RPMI7951 (cell line): Measurements from ENCODE around the gene DSG3. TPM values are rescaled to one million over a fixed set of nuclear protein-coding genes. Genes with fewer than 3 reads are reported as not detected.

ENCODE experiments used
- DNase-seq: peaks from one replicate; pipeline ENCODE4 v3.0.0-alpha.2; 2012; ENCODE audit warnings: low read depth
- total RNA-seq: library from RNA; depleted of rRNA; stranded (reverse); fragments of >200 nt; shearing (Covaris generic); gene quantifications from 2 replicates; pipeline ENCODE4 v1.2.3, GENCODE V29; 2014; rRNA removed

The DSG3 gene
- not detected in 2 replicates for total RNA-seq

GRCh38 chr18:31447530-31448191, at the start of gene DSG3:
Gene DSG3, plus strand, starts transcription at chr18:31447741. Its CDS starts 137 bp downstream, at chr18:31447878.
- DNase-seq = no peak

GRCh38 chr18:31398191-31398590, 49.4 kb upstream of the DSG3 start:
- no peak for DNase-seq

GRCh38 chr18:31399306-31400032, 48.1 kb upstream of the DSG3 start:
- no peak for DNase-seq

- DNase-seq = no peak
Observed at GRCh38 chr18:31401156-31402025, 46.1 kb upstream of the DSG3 start.

- no peak for DNase-seq
Observed at GRCh38 chr18:31402026-31402373, 45.5 kb upstream of the DSG3 start.

- DNase-seq = no peak
Observed at GRCh38 chr18:31403409-31403808, 44.1 kb upstream of the DSG3 start.

- DNase-seq = no peak
Observed at GRCh38 chr18:31407649-31408048, 39.9 kb upstream of the DSG3 start.

- no peak for DNase-seq
Observed at GRCh38 chr18:31409276-31409675, 38.3 kb upstream of the DSG3 start.

GRCh38 chr18:31410716-31411483, 36.6 kb upstream of the DSG3 start:
- no peak for DNase-seq

GRCh38 chr18:31413137-31413536, 34.4 kb upstream of the DSG3 start:
- DNase-seq = no peak

- DNase-seq = no peak
Observed at GRCh38 chr18:31417850-31418249, 29.7 kb upstream of the DSG3 start.

GRCh38 chr18:31419457-31419932, 28.0 kb upstream of the DSG3 start:
- no peak for DNase-seq

- DNase-seq = no peak
Observed at GRCh38 chr18:31420032-31420431, 27.5 kb upstream of the DSG3 start.

- no peak for DNase-seq
Observed at GRCh38 chr18:31420524-31420923, 27.0 kb upstream of the DSG3 start.

GRCh38 chr18:31424383-31424988, 23.1 kb upstream of the DSG3 start:
- DNase-seq = no peak

GRCh38 chr18:31426021-31426420, 21.5 kb upstream of the DSG3 start:
- no peak for DNase-seq

- no peak for DNase-seq
Observed at GRCh38 chr18:31426871-31427406, 20.6 kb upstream of the DSG3 start.

GRCh38 chr18:31428211-31428610, 19.3 kb upstream of the DSG3 start:
- DNase-seq = no peak

GRCh38 chr18:31429623-31430022, 17.9 kb upstream of the DSG3 start:
- DNase-seq = no peak

GRCh38 chr18:31430072-31430471, 17.5 kb upstream of the DSG3 start:
- DNase-seq = no peak

GRCh38 chr18:31430554-31430953, 17.0 kb upstream of the DSG3 start:
- no peak for DNase-seq
